Astrocyte (in vitro differentiated cells and primary cell): Measurements from ENCODE around the gene TFIP11. TPM values are rescaled to one million over a fixed set of nuclear protein-coding genes. Genes with fewer than 3 reads are reported as not detected.
A peak's percentile ranks its signal among the peaks of the same experiment; 100 is the strongest.

ENCODE experiments used
- DNase-seq: peaks from one replicate; pipeline ENCODE4 v3.0.0-alpha.2; 2010; ENCODE audit warnings: low read depth
- FAIRE-seq: peaks from 2 replicates; lab custom pipeline; 2011; peaks lifted over from hg19 to GRCh38; lab: Jason Lieb, UNC
- H2AFZ ChIP-seq: 2 replicates; pipeline ENCODE4 v1.6.0; 2012; ENCODE audit warnings: low read depth, low read length, inconsistent platforms
- H3K27ac ChIP-seq: 2 replicates; pipeline ENCODE4 v1.5.1; 2011; ENCODE audit warnings: low read depth, low read length, inconsistent platforms
- H3K27me3 ChIP-seq: 2 replicates; pipeline ENCODE4 v1.6.0; 2011; ENCODE audit warnings: low read length, inconsistent platforms; ENCODE audit not compliant: insufficient read depth
- H3K36me3 ChIP-seq: 2 replicates; pipeline ENCODE4 v1.5.1; 2011; ENCODE audit warnings: low read length, inconsistent platforms; ENCODE audit not compliant: insufficient read depth
- H3K4me1 ChIP-seq: 2 replicates; pipeline ENCODE4 v1.5.1; 2011; ENCODE audit warnings: low read length, inconsistent platforms; ENCODE audit not compliant: insufficient read depth
- H3K4me2 ChIP-seq: 2 replicates; pipeline ENCODE4 v1.6.0; 2012; ENCODE audit warnings: low read length, inconsistent platforms
- H3K4me3 ChIP-seq: 2 replicates; pipeline ENCODE4 v1.5.1; 2011; ENCODE audit warnings: low read depth, mild to moderate bottlenecking, low read length, inconsistent platforms; ENCODE audit not compliant: insufficient read depth
- H3K79me2 ChIP-seq: 2 replicates; pipeline ENCODE4 v1.6.0; 2012; ENCODE audit warnings: mild to moderate bottlenecking, low read length, inconsistent platforms; ENCODE audit not compliant: insufficient read depth
- H3K9ac ChIP-seq: 2 replicates; pipeline ENCODE4 v1.6.0; 2012; ENCODE audit warnings: mild to moderate bottlenecking, low read length, inconsistent platforms
- H3K9me3 ChIP-seq: 2 replicates; pipeline ENCODE4 v1.5.1; 2012; ENCODE audit warnings: low read depth, mild to moderate bottlenecking, low read length, inconsistent platforms; ENCODE audit not compliant: insufficient read depth
- H4K20me1 ChIP-seq: 2 replicates; pipeline ENCODE4 v1.6.0; 2012; ENCODE audit warnings: low read length, inconsistent platforms; ENCODE audit not compliant: insufficient read depth
- H3K27ac Mint-ChIP-seq: one replicate; pipeline ENCODE4 v1.8.0; 2021; ENCODE audit warnings: mild to moderate bottlenecking, mixed read lengths; ENCODE audit not compliant: unreplicated experiment
- H3K27me3 Mint-ChIP-seq: one replicate; pipeline ENCODE4 v1.8.0; 2021; ENCODE audit warnings: low read depth, mixed read lengths; ENCODE audit not compliant: unreplicated experiment
- H3K36me3 Mint-ChIP-seq: one replicate; pipeline ENCODE4 v1.8.0; 2021; ENCODE audit warnings: low read depth, mixed read lengths; ENCODE audit not compliant: unreplicated experiment
- H3K4me1 Mint-ChIP-seq: one replicate; pipeline ENCODE4 v1.8.0; 2021; ENCODE audit warnings: low read depth, mixed read lengths; ENCODE audit not compliant: unreplicated experiment
- H3K4me3 Mint-ChIP-seq: one replicate; pipeline ENCODE4 v1.8.0; 2021; ENCODE audit warnings: mild to moderate bottlenecking, moderate library complexity, mixed read lengths; ENCODE audit not compliant: unreplicated experiment
- H3K9me3 Mint-ChIP-seq: one replicate; pipeline ENCODE4 v1.8.0; 2021; ENCODE audit warnings: mild to moderate bottlenecking, mixed read lengths; ENCODE audit not compliant: unreplicated experiment
- CTCF ChIP-seq: IDR thresholded peaks from 2 replicates; pipeline ENCODE4 v1.5.1; 2011; ENCODE audit warnings: low read depth, mild to moderate bottlenecking, inconsistent platforms, low read length, moderate library complexity; ENCODE audit not compliant: insufficient read depth
- EZH2 ChIP-seq: IDR thresholded peaks from 2 replicates; pipeline ENCODE4 v1.6.1; 2012; ENCODE audit warnings: mild to moderate bottlenecking, low read length, inconsistent platforms; ENCODE audit not compliant: insufficient read depth
- total RNA-seq: library from RNA; stranded (reverse); gene quantifications from 2 replicates; pipeline ENCODE4 v1.2.1, GENCODE V29; 2021

Gene TFIP11
- total RNA-seq, 1 donor from 2014 or later, result 36.9 TPM

GRCh38 chr22:26552466-26552865, 40.2 kb upstream of the TFIP11 start:
- FAIRE-seq, result peak; percentile 29
- peaks cover 5% of the 10 kb centered on the region for H4K20me1 ChIP-seq
- H3K27me3 ChIP-seq, result no peaks in the 10 kb centered on the region
- Mint-ChIP-seq H3K9me3 (no peaks in the 10 kb centered on the region), H3K36me3 (peaks cover 4% of the 10 kb centered on the region), H3K27me3 (no peaks in the 10 kb centered on the region), H3K27ac (peak overlapping the region; percentile 98), H3K4me1 (peaks cover 46% of the 10 kb centered on the region), H3K4me3 (no peak overlapping the region)
- peak overlapping the region; percentile 74 for H3K4me2 ChIP-seq
- H3K9me3 ChIP-seq, result no peaks in the 10 kb centered on the region
- TF ChIP-seq CTCF, result no peak
- TF ChIP-seq EZH2, result no peak
- H3K4me3 ChIP-seq, result no peak overlapping the region
- DNase-seq, result peak; percentile 41
- H3K79me2 ChIP-seq, result peaks cover 56% of the 10 kb centered on the region
- peaks cover 2% of the 10 kb centered on the region for H3K36me3 ChIP-seq
- H3K27ac ChIP-seq, result peak overlapping the region; percentile 96
- no peak overlapping the region for H2AFZ ChIP-seq
- H3K4me1 ChIP-seq, result peaks cover 40% of the 10 kb centered on the region
- peak overlapping the region; percentile 76 for H3K9ac ChIP-seq

GRCh38 chr22:26551568-26551967, 39.3 kb upstream of the TFIP11 start:
- FAIRE-seq, result no peak
- TF ChIP-seq EZH2 (no peak), CTCF (no peak)
- Histone ChIP-seq H3K4me2 (peak overlapping the region; percentile 68), H3K4me3 (no peak overlapping the region), H2AFZ (no peak overlapping the region), H3K4me1 (peaks cover 40% of the 10 kb centered on the region), H3K27me3 (no peaks in the 10 kb centered on the region), H3K79me2 (peaks cover 53% of the 10 kb centered on the region), H4K20me1 (peaks cover 7% of the 10 kb centered on the region), H3K36me3 (no peaks in the 10 kb centered on the region), H3K9me3 (no peaks in the 10 kb centered on the region), H3K9ac (peak overlapping the region; percentile 76), H3K27ac (peak overlapping the region; percentile 96)
- Mint-ChIP-seq H3K4me3 (no peak overlapping the region), H3K4me1 (peaks cover 46% of the 10 kb centered on the region), H3K27ac (peak overlapping the region; percentile 98), H3K36me3 (peaks cover 11% of the 10 kb centered on the region), H3K27me3 (no peaks in the 10 kb centered on the region), H3K9me3 (peaks cover 1% of the 10 kb centered on the region)
- DNase-seq, result no peak

GRCh38 chr22:26550498-26551033, 38.3 kb upstream of the TFIP11 start:
- peaks cover 1% of the 10 kb centered on the region for H3K9me3 Mint-ChIP-seq
- no peaks in the 10 kb centered on the region for H3K36me3 ChIP-seq
- peaks cover 49% of the 10 kb centered on the region for H3K4me1 Mint-ChIP-seq
- FAIRE-seq, result peak; percentile 75
- H3K9me3 ChIP-seq, result no peaks in the 10 kb centered on the region
- DNase-seq, result peak; percentile 99
- peak overlapping the region; percentile 75 for H3K4me3 Mint-ChIP-seq
- peak overlapping the region; percentile 68 for H3K4me2 ChIP-seq
- no peaks in the 10 kb centered on the region for H3K27me3 Mint-ChIP-seq
- peak overlapping the region; percentile 96 for H3K27ac ChIP-seq
- peaks cover 40% of the 10 kb centered on the region for H3K4me1 ChIP-seq
- H3K27ac Mint-ChIP-seq, result peak overlapping the region; percentile 98
- peaks cover 51% of the 10 kb centered on the region for H3K79me2 ChIP-seq
- no peak overlapping the region for H3K4me3 ChIP-seq
- H2AFZ ChIP-seq, result no peak overlapping the region
- TF ChIP-seq CTCF, result no peak
- no peaks in the 10 kb centered on the region for H3K27me3 ChIP-seq
- H3K9ac ChIP-seq, result peak overlapping the region; percentile 82
- H3K36me3 Mint-ChIP-seq, result peaks cover 15% of the 10 kb centered on the region
- peaks cover 12% of the 10 kb centered on the region for H4K20me1 ChIP-seq
